GM23248 (cell line): ENCODE results near the gene PNPLA2. TPM values are rescaled to one million over a fixed set of nuclear protein-coding genes. Genes with fewer than 3 reads are reported as not detected.

Experiments used
- DNase-seq: peaks from one replicate; pipeline ENCODE4 v3.0.0-alpha.2; 2015
- H2AFZ ChIP-seq: fragments of 200-600 bp; sonication (generic); 2 replicates; pipeline ENCODE4 v1.6.1; 2016; ENCODE audit warnings: antibody characterized with exemption
- H3F3A ChIP-seq: fragments of 200-600 bp; sonication (generic); 2 replicates; pipeline ENCODE4 v1.6.1; 2016; ENCODE audit warnings: mild to moderate bottlenecking, antibody characterized with exemption, mixed run types; ENCODE audit not compliant: insufficient read depth
- H3K27ac ChIP-seq: fragments of 200-600 bp; sonication (generic); 2 replicates; pipeline ENCODE4 v1.5.1; 2016; ENCODE audit warnings: mild to moderate bottlenecking
- H3K27me3 ChIP-seq: fragments of 200-600 bp; sonication (generic); replicated peaks from 2 replicates; pipeline ENCODE4 v1.6.1; 2016; ENCODE audit warnings: mild to moderate bottlenecking; ENCODE audit not compliant: insufficient read depth
- H3K36me3 ChIP-seq: fragments of 200-600 bp; sonication (generic); 2 replicates; pipeline ENCODE4 v1.6.1; 2016; ENCODE audit warnings: low read depth, mild to moderate bottlenecking
- H3K4me1 ChIP-seq: fragments of 200-600 bp; sonication (generic); 2 replicates; pipeline ENCODE4 v1.6.1; 2016; ENCODE audit warnings: mild to moderate bottlenecking; ENCODE audit not compliant: insufficient read depth
- H3K4me2 ChIP-seq: fragments of 200-600 bp; sonication (generic); one replicate; pipeline ENCODE4 v1.6.1; 2016; ENCODE audit warnings: mild to moderate bottlenecking; ENCODE audit not compliant: unreplicated experiment
- H3K4me3 ChIP-seq: fragments of 200-600 bp; sonication (generic); 2 replicates; pipeline ENCODE4 v1.5.1; 2016; ENCODE audit warnings: mild to moderate bottlenecking
- H3K79me2 ChIP-seq: fragments of 200-600 bp; sonication (generic); 2 replicates; pipeline ENCODE4 v1.6.1; 2016; ENCODE audit warnings: mild to moderate bottlenecking; ENCODE audit not compliant: insufficient read depth
- H3K9ac ChIP-seq: fragments of 200-600 bp; sonication (generic); 2 replicates; pipeline ENCODE4 v1.6.1; 2016; ENCODE audit warnings: mild to moderate bottlenecking
- H3K9me2 ChIP-seq: fragments of 200-600 bp; sonication (generic); 2 replicates; pipeline ENCODE4 v1.6.1; 2016; ENCODE audit warnings: mixed run types, mild to moderate bottlenecking, moderate library complexity; ENCODE audit not compliant: insufficient read depth
- H3K9me3 ChIP-seq: fragments of 200-600 bp; sonication (generic); one replicate; pipeline ENCODE4 v1.6.1; 2017; ENCODE audit warnings: low read depth
- H4K20me1 ChIP-seq: fragments of 200-600 bp; sonication (generic); 2 replicates; pipeline ENCODE4 v1.6.0; 2016; ENCODE audit not compliant: insufficient read depth
- EZH2 ChIP-seq: fragments of 200-600 bp; sonication (generic); IDR thresholded peaks from 2 replicates; pipeline ENCODE4 v1.6.1; 2018; ENCODE audit warnings: antibody characterized with exemption, mild to moderate bottlenecking; ENCODE audit not compliant: insufficient read depth, poor library complexity, severe bottlenecking
- EZH2phosphoT487 ChIP-seq: fragments of 200-600 bp; sonication (generic); IDR thresholded peaks from 2 replicates; pipeline ENCODE4 v1.6.1; 2018; ENCODE audit warnings: antibody characterized with exemption, moderate library complexity, mild to moderate bottlenecking, low read depth; ENCODE audit not compliant: insufficient read depth
- WGBS, 2 experiments: methylation state at CpG; one replicate each; pipeline ENCODE4 v1.1.6; 2015 to 2017; ENCODE audit warnings: low lambda C conversion rate in 2 of 2, low coverage in 1 of 2; ENCODE audit errors: missing lambda C conversion rate in 2 of 2; 5-methylcytosine and 5-hydroxymethylcytosine counted together
- in situ Hi-C: fragments of 300-500 bp; cut with MboI; formaldehyde crosslinking; loops from 2 replicates; pipeline ENCODE4 v1.15.0; 2020
- polyA plus RNA-seq: library from polyadenylated mRNA; unstranded; fragments of >200 nt; fragmentation: Nextera tagmentation; extraction: Ambion mirVana; gene quantifications from 2 replicates; pipeline ENCODE4 v1.2.1, GENCODE V29; 2016
- total RNA-seq: library from RNA; depleted of rRNA; stranded (reverse); fragments of >200 nt; shearing (Covaris generic); gene quantifications from 2 replicates; pipeline ENCODE4 v1.2.3, GENCODE V29; 2014

The PNPLA2 gene
- total and polyA plus RNA-seq, 2 experiments from 2014 or later = 38.7 to 87.6 TPM

DNA sequence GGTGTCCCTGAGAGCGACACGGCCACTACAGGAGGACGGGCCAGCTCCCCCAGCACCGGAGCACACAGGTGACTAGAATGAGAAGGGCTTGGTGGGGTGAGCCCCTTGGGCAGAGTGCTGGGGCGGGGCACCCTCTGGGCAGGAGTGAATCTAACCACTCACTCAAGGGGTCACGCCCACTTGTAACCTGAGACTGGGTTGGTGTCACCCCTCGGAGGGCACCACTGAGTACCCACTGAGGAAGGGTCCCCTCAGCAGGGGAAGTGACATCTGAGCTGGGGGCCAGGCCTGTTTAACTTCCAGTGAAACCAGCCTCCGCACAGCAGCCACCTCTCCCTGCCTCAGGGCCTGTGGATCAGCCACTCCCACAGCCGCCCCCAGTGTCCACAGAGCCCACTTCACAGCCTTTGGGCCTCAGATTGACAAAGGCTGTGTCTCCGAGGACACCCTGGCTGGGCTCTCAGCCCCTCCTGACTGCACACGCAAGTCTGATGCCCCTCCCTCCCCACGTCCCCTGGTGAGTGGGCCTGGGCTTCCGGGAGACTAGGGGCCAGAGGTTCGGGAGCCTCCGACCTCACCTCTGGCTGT is 47.0 kb upstream of the PNPLA2 start:
- Histone ChIP-seq H3K27ac (no peak overlapping the region), H3K4me3 (no peak overlapping the region), H3K9me3 (no peaks in the 10 kb centered on the region), H3K9ac (no peak overlapping the region), H3K4me1 (peaks cover 10% of the 10 kb centered on the region), H3F3A (peaks cover 13% of the 10 kb centered on the region), H4K20me1 (no peaks in the 10 kb centered on the region), H2AFZ (no peak overlapping the region), H3K79me2 (peaks cover 67% of the 10 kb centered on the region), H3K4me2 (no peak overlapping the region), H3K9me2 (no peaks in the 10 kb centered on the region), H3K36me3 (peaks cover 11% of the 10 kb centered on the region; the same call in 1 of the 2 replicates), H3K27me3 (no peaks in the 10 kb centered on the region)
- in situ Hi-C loops = no loop called here
- DNase-seq = no peak
- no peak for TF ChIP-seq EZH2phosphoT487
- no peak for TF ChIP-seq EZH2
- 92 to 97% methylated on average over 13 to 14 of the region's 15 CpGs for WGBS, 2 experiments

DNA sequence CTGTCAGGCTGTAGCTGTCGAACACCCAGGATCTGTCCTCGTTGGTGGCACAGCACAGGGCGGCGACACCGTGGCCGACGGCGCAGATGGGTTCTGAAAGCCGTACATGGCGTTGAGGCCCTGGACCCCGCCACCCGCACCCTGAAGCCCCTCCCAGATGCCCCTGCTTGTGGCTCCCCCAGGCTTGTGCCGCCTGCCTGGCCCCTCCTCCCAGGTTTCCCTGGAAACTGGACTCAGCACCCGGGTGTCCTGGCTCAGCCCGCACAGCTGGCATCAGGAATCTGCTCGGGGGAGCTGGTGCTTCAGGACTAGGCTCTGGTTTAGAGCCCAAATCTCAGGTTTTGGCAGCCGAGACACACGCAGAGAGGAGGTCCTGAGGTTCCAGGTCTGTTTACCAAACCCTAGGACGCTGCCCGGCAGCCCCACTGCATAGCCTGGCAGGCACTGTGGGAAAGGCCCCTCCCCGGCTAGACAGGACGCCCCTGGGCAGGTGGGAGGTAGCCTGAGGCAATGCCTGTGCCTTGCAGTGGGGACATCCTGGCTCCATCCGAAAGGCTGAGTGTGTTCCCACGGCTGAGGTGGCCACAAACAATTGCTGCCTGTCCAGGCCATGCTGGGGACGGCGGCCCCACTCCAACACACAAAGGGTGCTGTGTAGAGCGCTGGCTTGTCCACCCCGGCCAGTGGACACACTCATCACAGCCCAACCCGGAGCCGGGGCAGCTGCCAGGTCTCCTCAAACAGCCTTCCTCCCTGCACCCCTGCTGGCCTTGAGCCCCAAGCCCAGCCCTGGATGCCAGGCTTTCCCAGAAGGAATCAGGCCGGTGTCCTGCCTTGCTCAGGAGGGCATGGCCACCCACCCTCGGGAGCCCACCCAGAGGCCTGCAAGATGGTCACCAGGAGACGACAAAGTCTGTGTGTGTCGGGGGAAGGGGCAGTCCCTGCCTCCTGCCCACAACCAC is 46.0 kb upstream of the PNPLA2 start:
- Histone ChIP-seq H3K79me2 (peaks cover 72% of the 10 kb centered on the region), H3K9me2 (no peaks in the 10 kb centered on the region), H3K27me3 (no peaks in the 10 kb centered on the region), H3K27ac (no peak overlapping the region), H3K36me3 (peaks cover 9% of the 10 kb centered on the region; the same call in 1 of the 2 replicates), H4K20me1 (no peaks in the 10 kb centered on the region), H3F3A (0 out of 2 replicates have a peak, but pooled peaks cover 4% of the 10 kb centered on the region), H2AFZ (no peak overlapping the region), H3K9ac (no peak overlapping the region), H3K4me3 (no peak overlapping the region), H3K4me2 (no peak overlapping the region), H3K9me3 (no peaks in the 10 kb centered on the region), H3K4me1 (peaks cover 10% of the 10 kb centered on the region)
- DNase-seq = no peak
- in situ Hi-C loops = no loop called here
- 81 to 87% methylated on average over 28 to 30 of the region's 34 CpGs for WGBS, 2 experiments
- TF ChIP-seq EZH2 (no peak), EZH2phosphoT487 (no peak)

DNA sequence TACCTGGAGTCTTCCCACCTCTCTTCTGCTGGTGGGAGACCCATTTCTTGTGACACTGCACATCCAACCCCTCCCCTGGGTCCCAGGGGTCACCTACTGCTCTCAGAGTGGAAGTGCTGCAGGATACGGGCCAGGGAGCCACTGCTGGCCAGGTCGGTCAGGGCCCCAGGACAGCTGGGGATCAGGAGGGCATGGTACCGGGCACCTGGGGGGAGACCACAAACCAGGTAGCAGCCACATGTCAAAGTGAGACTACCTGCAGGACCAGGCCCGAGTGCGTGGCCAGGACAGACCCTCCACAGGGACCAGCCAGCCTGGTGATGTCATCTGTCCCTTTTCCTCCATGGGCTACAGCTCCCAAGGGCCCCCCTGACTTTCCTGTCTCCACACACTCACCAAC is 45.3 kb upstream of the PNPLA2 start:
- Histone ChIP-seq H3K4me3 (no peak overlapping the region), H3K9me3 (no peaks in the 10 kb centered on the region), H2AFZ (no peak overlapping the region), H3K79me2 (peaks cover 79% of the 10 kb centered on the region), H3K4me1 (peaks cover 15% of the 10 kb centered on the region), H3K27ac (no peak overlapping the region), H4K20me1 (no peaks in the 10 kb centered on the region), H3K36me3 (peaks cover 9% of the 10 kb centered on the region; the same call in 1 of the 2 replicates), H3F3A (0 out of 2 replicates have a peak, but pooled peaks cover 4% of the 10 kb centered on the region), H3K4me2 (no peak overlapping the region), H3K27me3 (no peaks in the 10 kb centered on the region), H3K9ac (no peak overlapping the region), H3K9me2 (no peaks in the 10 kb centered on the region)
- in situ Hi-C loops = no loop called here
- WGBS, 2 experiments = 90 to 95% methylated on average over 5 of the region's 5 CpGs
- DNase-seq = no peak
- TF ChIP-seq EZH2 = no peak

DNA sequence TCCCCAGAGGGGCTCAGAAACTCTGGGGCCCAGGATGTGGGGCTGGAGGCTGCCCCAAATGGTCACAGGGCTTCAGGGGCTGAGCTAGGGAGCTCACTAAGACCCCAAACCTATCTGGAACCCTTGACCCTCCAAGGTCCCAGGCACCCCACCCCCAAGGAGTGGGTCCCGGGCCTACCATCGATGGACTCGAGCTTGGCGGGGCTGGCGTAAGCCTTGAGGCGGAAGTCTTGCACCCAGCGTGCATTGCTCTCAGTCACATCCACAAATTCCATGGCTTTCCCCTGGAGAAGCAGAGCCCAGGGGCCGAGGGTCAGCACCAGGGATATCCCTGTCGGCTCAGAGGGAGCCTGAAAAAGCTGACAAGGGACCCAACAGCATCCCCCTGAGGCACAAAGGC is 44.9 kb upstream of the PNPLA2 start:
- no peak overlapping the region for H3K4me3 ChIP-seq
- no peaks in the 10 kb centered on the region for H4K20me1 ChIP-seq
- no peak overlapping the region for H3K27ac ChIP-seq
- no peak overlapping the region for H3K4me2 ChIP-seq
- no peaks in the 10 kb centered on the region for H3F3A ChIP-seq
- peaks cover 15% of the 10 kb centered on the region for H3K4me1 ChIP-seq
- no peak for DNase-seq
- H3K36me3 ChIP-seq = peaks cover 9% of the 10 kb centered on the region; the same call in 1 of the 2 replicates
- in situ Hi-C loops = no loop called here
- H2AFZ ChIP-seq = no peak overlapping the region
- no peaks in the 10 kb centered on the region for H3K9me2 ChIP-seq
- no peak overlapping the region for H3K9ac ChIP-seq
- peaks cover 83% of the 10 kb centered on the region for H3K79me2 ChIP-seq
- H3K27me3 ChIP-seq = no peaks in the 10 kb centered on the region
- TF ChIP-seq EZH2phosphoT487 (no peak), EZH2 (no peak)
- WGBS, 2 experiments = 96 to 99% methylated on average over 9 of the region's 9 CpGs
- H3K9me3 ChIP-seq = no peaks in the 10 kb centered on the region
